Measurements from ENCODE around the gene CAMKMT.

Gene CAMKMT

DNA sequence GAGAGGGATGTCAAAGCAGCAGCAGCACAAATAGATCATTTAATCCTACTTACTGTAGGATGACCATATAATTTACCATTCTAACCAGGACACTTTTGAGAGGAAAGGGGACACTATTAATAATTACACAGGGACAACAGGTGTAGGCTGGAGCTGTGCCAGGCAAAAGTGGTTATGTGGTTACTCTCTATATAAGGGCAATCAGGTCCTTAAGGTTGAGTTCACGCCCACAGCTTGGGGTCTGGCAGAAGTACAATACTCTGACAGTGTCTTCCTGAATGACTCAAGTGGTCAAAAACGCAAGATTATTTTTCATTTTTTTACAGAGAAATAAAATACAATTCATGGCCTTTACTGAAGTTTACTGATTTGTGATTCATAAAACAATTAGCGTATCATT lies 3.2 kb upstream of the CAMKMT start:
- TF ChIP-seq, protein P1, sequence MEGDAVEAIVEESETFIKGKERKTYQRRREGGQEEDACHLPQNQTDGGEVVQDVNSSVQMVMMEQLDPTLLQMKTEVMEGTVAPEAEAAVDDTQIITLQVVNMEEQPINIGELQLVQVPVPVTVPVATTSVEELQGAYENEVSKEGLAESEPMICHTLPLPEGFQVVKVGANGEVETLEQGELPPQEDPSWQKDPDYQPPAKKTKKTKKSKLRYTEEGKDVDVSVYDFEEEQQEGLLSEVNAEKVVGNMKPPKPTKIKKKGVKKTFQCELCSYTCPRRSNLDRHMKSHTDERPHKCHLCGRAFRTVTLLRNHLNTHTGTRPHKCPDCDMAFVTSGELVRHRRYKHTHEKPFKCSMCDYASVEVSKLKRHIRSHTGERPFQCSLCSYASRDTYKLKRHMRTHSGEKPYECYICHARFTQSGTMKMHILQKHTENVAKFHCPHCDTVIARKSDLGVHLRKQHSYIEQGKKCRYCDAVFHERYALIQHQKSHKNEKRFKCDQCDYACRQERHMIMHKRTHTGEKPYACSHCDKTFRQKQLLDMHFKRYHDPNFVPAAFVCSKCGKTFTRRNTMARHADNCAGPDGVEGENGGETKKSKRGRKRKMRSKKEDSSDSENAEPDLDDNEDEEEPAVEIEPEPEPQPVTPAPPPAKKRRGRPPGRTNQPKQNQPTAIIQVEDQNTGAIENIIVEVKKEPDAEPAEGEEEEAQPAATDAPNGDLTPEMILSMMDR (IDR thresholded peaks at IDR 0.05; ENCODE audit: insufficient read depth, missing control alignments): no peak
- FAIRE-seq: no peak
- DNase-seq (ENCODE audit: insufficient read length, low spot score): no peak

DNA sequence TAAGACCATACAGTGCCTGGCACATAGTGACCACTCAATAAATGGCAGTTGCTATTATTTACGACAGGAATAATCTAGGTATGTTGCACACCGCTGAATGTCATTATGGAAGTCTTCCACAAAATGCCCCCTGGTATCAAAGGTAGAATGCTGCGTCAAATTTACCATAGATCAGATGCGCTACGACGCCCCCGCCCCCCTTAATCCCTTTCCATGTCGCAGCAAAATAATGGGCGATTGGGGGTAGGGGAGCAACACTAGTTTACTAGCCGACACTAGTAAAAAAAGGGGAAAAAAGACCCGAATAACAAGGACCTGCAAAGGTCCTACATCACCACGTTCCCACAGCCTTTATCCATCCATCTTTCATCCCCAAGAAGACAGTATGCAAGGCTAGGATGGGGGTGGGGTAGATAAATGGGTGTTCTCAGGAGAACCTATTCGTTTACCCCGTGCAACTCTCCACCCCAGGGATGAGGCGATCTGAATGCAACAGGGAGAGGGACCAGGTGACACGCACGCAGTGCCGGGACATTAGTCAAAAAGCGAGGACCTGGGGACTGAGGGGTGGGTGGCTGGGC lies 908 bp upstream of the CAMKMT start:
- DNase-seq (ENCODE audit: insufficient read length, low spot score) (no peak), FAIRE-seq (no peak)
- TF ChIP-seq, protein P1 (IDR thresholded peaks at IDR 0.05; ENCODE audit: insufficient read depth, missing control alignments): no peak

DNA sequence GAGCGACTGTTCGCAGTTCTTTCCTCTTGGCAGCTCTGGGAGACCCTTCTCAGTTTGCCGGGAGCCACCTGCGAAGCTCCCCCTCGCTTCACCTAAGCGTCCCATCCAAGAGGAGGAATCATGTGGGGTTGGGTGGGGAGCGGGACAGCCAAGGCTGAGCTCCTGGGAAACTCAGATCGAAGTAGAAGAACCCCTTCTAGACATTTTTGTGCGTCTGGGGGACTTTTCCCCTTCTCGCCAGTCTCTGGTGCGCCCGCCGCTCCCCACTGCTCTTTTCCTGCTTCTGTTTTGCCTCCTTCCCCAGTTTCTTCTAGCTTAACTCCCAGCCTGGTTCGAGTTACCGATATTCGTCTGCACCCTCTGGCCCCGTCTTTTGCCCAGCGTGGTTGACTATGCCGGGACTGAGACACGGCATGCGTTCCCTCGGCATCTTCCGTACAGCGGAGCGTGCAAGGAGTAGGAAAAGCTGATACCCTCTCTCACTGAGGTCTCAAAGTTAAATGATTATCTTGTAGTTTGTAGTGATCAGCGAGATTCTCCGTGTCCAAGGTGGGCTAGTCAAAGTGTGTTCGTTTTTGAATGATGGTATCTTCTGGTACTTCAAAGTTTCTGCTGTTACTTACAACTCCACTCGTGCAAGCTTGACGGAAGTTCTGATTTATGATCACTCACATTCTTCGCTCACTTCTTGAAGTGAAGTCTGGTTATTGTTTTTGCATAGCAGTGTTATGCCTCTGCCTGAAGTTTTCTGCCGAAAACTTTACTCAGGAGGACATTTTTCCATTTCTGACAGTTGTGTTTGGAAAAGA lies 664 bp downstream of the CAMKMT start:
- DNase-seq (ENCODE audit: insufficient read length, low spot score) (no peak), FAIRE-seq (no peak)
- TF ChIP-seq, protein P1 (IDR thresholded peaks at IDR 0.05; ENCODE audit: insufficient read depth, missing control alignments): no peak

DNA sequence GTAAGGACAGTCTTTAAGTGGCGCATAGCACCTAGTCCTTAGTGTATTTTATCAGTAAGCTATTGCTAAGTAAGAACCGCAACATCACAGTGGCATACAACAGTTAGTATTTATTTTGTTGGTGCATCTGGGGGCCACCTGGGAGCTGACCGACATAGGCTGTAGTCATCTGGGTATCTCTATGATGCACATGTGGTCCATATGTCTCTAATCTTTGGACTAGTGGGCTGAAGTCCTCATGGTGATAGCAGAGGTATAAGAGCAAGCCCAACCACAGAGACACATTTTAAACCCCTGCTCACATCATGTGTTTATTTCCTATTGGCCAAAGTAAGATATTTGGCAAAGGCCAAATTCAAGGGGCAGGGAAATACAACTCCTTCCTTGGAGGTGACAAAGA lies 2.9 kb downstream of the CAMKMT start:
- FAIRE-seq (no peak), DNase-seq (ENCODE audit: insufficient read length, low spot score) (no peak)
- TF ChIP-seq, protein P1 (IDR thresholded peaks at IDR 0.05; ENCODE audit: insufficient read depth, missing control alignments): no peak

DNA sequence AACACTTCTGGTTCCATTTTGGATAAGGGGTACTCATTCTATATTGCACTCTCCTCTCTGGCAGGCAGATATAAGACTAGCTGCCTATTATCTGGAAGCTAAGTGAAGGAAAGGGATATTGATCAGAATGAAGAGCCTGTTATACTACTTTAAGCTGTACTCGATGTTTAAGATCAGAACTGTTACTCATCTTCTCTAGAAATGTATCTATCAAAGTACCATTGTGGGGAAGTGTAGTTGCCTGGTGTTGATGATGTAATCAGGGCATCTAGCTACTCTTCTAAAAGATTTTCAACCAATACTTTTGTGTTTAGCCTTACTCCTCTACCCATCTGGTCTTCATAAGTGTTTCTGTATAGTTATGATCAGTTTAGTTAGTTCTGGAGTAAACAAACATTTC lies 5.8 kb downstream of the CAMKMT start:
- DNase-seq (ENCODE audit: insufficient read length, low spot score): no peak
- TF ChIP-seq, protein P1 (IDR thresholded peaks at IDR 0.05; ENCODE audit: insufficient read depth, missing control alignments): no peak
- FAIRE-seq: peak; percentile 6

DNA sequence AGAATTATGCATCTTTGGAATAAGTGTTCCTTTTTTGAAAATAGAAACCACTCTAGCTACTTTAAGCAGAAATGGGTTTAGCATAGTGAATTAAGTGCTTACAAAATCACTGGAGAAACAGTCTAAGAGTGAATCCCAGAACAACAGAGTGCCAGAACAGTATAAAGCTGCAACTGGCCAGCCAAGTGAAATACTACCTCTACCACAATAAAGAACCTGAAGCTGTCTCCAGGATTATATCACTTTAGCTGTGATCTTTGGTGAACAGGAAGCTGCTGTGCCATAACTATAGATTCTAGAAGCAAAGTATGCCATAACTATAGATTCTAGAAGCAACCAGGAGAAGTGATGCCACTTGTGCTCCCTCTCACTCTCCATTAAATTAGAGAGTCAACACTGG lies 7.6 kb downstream of the CAMKMT start:
- FAIRE-seq: no peak
- DNase-seq (ENCODE audit: insufficient read length, low spot score): no peak
- TF ChIP-seq, protein P1 (IDR thresholded peaks at IDR 0.05; ENCODE audit: insufficient read depth, missing control alignments): no peak

DNA sequence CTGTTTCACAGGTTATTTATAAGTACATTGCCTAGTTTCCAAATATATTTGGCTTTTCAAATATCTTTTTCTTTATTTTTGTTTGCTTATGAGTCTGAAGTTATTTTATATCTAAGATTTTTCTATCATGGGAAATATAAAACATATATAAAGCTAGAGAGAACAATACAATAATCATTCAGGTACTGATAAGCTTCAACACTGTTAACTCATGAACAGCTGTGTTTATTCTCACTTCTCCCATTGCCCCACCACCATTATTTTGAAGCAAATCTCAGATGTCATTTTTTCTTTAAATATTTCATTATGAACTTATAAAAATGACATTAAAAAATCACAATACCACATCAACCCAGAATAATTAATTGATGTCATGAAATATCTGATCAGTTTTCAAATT lies 9.7 kb downstream of the CAMKMT start:
- no peak for FAIRE-seq
- TF ChIP-seq, protein P1 (IDR thresholded peaks at IDR 0.05; ENCODE audit: insufficient read depth, missing control alignments): no peak

More for the DNA sequence above, 9.7 kb downstream of the CAMKMT start:
- DNase-seq (ENCODE audit: insufficient read length, low spot score): no peak

All from D721Med (cell line).